A549 (cell line): Measurements from ENCODE around the gene NT5E. TPM values are rescaled to one million over a fixed set of nuclear protein-coding genes. Genes with fewer than 3 reads are reported as not detected.

Experiments used
- ATAC-seq, 2 experiments: fragments of 200-7000 bp in 1 of 2; fragments of >200 bp in 1 of 2; cut with Nextera tagmentation in 1 of 2; cut with Tn5 transposase in 1 of 2; 3 replicates each; pipeline versions ENCODE4 v1.8.0 to v1.9.1; 2018 to 2020; ENCODE audit warnings: mild to moderate bottlenecking in 1 of 2, moderate library complexity in 1 of 2
- CTCF ChIA-PET: fragments of 300-600 bp; sonication (Branson Sonifier 250); formaldehyde crosslinking; extraction: SDS; loops from one replicate; lab custom pipeline; 2021; ENCODE audit warnings: antibody characterized with exemption, inconsistent platforms; lab: Yijun Ruan, JAX
- POLR2A ChIA-PET: fragments of 350-600 bp; formaldehyde crosslinking; extraction: SDS; loops from one replicate; lab custom pipeline; 2021; ENCODE audit warnings: antibody characterized with exemption, inconsistent platforms; lab: Yijun Ruan, JAX
- DNase-seq, 2 experiments: peaks; one replicate each; pipeline versions ENCODE4 v3.0.0 to v3.0.0-alpha.2; 2011 to 2016; ENCODE audit warnings: low read depth in 1 of 2, low spot score in 1 of 2
- FAIRE-seq: peaks from 2 replicates; lab custom pipeline; 2011; peaks lifted over from hg19 to GRCh38; lab: Jason Lieb, UNC
- H3K27ac ChIP-seq, 2 experiments: fragments of >200 bp; sonication (Bioruptor Twin); formaldehyde crosslinking; 3 replicates each; pipeline ENCODE4 v1.5.1; 2016 to 2017
- H3K4me1 ChIP-seq: fragments of >200 bp; sonication (Bioruptor Twin); formaldehyde crosslinking; 3 replicates; pipeline ENCODE4 v1.6.1; 2016
- H3K4me2 ChIP-seq: fragments of >200 bp; sonication (Bioruptor Twin); formaldehyde crosslinking; 3 replicates; pipeline ENCODE4 v1.6.1; 2016
- H3K4me3 ChIP-seq: fragments of >200 bp; sonication (Bioruptor Twin); formaldehyde crosslinking; 3 replicates; pipeline ENCODE4 v1.5.1; 2016
- H3K9me3 ChIP-seq: fragments of >200 bp; sonication (Bioruptor Twin); formaldehyde crosslinking; 3 replicates; pipeline ENCODE4 v1.6.1; 2016
- BHLHE40 ChIP-seq: IDR thresholded peaks from 2 replicates; pipeline ENCODE4 v1.6.1; 2012; ENCODE audit warnings: low read depth, low read length, inconsistent platforms
- CBX8 ChIP-seq: fragments of 200-600 bp; sonication (generic); IDR thresholded peaks from 2 replicates; pipeline ENCODE4 v1.6.1; 2016
- EHMT2 ChIP-seq: fragments of 200-600 bp; sonication (generic); IDR thresholded peaks from 2 replicates; pipeline ENCODE4 v1.6.1; 2016; ENCODE audit warnings: antibody characterized with exemption, low read depth, mild to moderate bottlenecking, moderate library complexity
- ESRRA ChIP-seq: fragments of 150-350 bp; IDR thresholded peaks from 2 replicates; pipeline ENCODE4 v1.6.1; 2014; ENCODE audit warnings: mild to moderate bottlenecking, low read length, borderline replicate concordance
- FOSB ChIP-seq: fragments of 250-450 bp; sonication (Bioruptor Pico); IDR thresholded peaks from 2 replicates; pipeline ENCODE4 v1.5.0; 2020; ENCODE audit warnings: mild to moderate bottlenecking, moderate library complexity
- FOSL2 ChIP-seq, 2 experiments: fragments of 450-650 bp in 1 of 2; fragments of >200 bp in 1 of 2; sonication (Bioruptor Twin) in 1 of 2; formaldehyde crosslinking; IDR thresholded peaks; 2 replicates each; pipeline versions ENCODE4 v1.5.0 to v1.6.1; 2016 to 2020; ENCODE audit warnings: mild to moderate bottlenecking in 1 of 2, moderate library complexity in 1 of 2
- HDAC2 ChIP-seq: fragments of 200-600 bp; sonication (generic); IDR thresholded peaks from 2 replicates; pipeline ENCODE4 v1.6.1; 2016
- HES2 ChIP-seq: fragments of >200 bp; sonication (Bioruptor Twin); formaldehyde crosslinking; IDR thresholded peaks from 2 replicates; pipeline ENCODE4 v1.6.1; 2016
- HOXA7 ChIP-seq: fragments of 250-450 bp; sonication (Bioruptor Pico); IDR thresholded peaks from 2 replicates; pipeline ENCODE4 v1.5.0; 2020; ENCODE audit warnings: mild to moderate bottlenecking, moderate library complexity
- HOXB5 ChIP-seq: fragments of 250-450 bp; sonication (Bioruptor Pico); IDR thresholded peaks from 2 replicates; pipeline ENCODE4 v1.5.0; 2020; ENCODE audit warnings: mild to moderate bottlenecking, moderate library complexity
- KDM1A ChIP-seq: fragments of 200-600 bp; sonication (generic); IDR thresholded peaks from 2 replicates; pipeline ENCODE4 v1.6.1; 2016; ENCODE audit warnings: low read depth, mild to moderate bottlenecking
- KDM5A ChIP-seq: fragments of 200-600 bp; sonication (generic); IDR thresholded peaks from 2 replicates; pipeline ENCODE4 v1.6.1; 2016; ENCODE audit warnings: antibody characterized with exemption, mild to moderate bottlenecking
- MAFK ChIP-seq: fragments of 450-650 bp; IDR thresholded peaks from 2 replicates; pipeline ENCODE4 v1.6.1; 2014; ENCODE audit not compliant: partially characterized antibody
- NFE2L2 ChIP-seq: fragments of 150-350 bp; conservative IDR thresholded peaks from 2 replicates; pipeline ENCODE4 v1.6.1; 2014; ENCODE audit warnings: low read length
- POLR2AphosphoS2 ChIP-seq: conservative IDR thresholded peaks from 2 replicates; pipeline ENCODE4 v1.6.1; 2012; ENCODE audit warnings: low read length, improper control_type of control experiment, inconsistent platforms
- RARB ChIP-seq: fragments of 250-450 bp; sonication (Bioruptor Pico); IDR thresholded peaks from 2 replicates; pipeline ENCODE4 v1.8.0; 2021; ENCODE audit warnings: mild to moderate bottlenecking, moderate library complexity
- RNF2 ChIP-seq: fragments of 200-600 bp; sonication (generic); IDR thresholded peaks from 2 replicates; pipeline ENCODE4 v1.6.1; 2016; ENCODE audit warnings: low read depth, mild to moderate bottlenecking, antibody characterized with exemption, moderate library complexity, borderline replicate concordance
- SMC3 ChIP-seq: fragments of >200 bp; sonication (Bioruptor Twin); formaldehyde crosslinking; IDR thresholded peaks from 3 replicates; pipeline ENCODE4 v1.6.1; 2018; ENCODE audit warnings: inconsistent platforms
- SREBF2 ChIP-seq: fragments of 450-650 bp; IDR thresholded peaks from 2 replicates; pipeline ENCODE4 v1.6.1; 2014; ENCODE audit warnings: mild to moderate bottlenecking, moderate library complexity
- TP53 ChIP-seq: fragments of 250-450 bp; sonication (Bioruptor Pico); IDR thresholded peaks from 2 replicates; pipeline ENCODE4 v1.5.0; 2021; ENCODE audit warnings: mild to moderate bottlenecking, moderate library complexity
- USF2 ChIP-seq: fragments of 450-650 bp; IDR thresholded peaks from 2 replicates; pipeline ENCODE4 v1.6.1; 2014; ENCODE audit warnings: antibody characterized with exemption
- ZC3H11A ChIP-seq: fragments of 450-650 bp; IDR thresholded peaks from 2 replicates; pipeline ENCODE4 v1.6.1; 2014; ENCODE audit warnings: antibody characterized with exemption, mild to moderate bottlenecking
- WGBS: methylation state at CpG from one replicate; pipeline ENCODE4 v1.1.6; 2017; ENCODE audit errors: missing lambda C conversion rate; 5-methylcytosine and 5-hydroxymethylcytosine counted together
- polyA plus RNA-seq, 4 experiments: library from polyadenylated mRNA; depleted of rRNA in 3 of 4; stranded (reverse); fragments of >200 nt; fragmentation: RNase III in 1 of 4; extraction: RNeasy Plus Mini Kit Qiagen cat#74134 plus additional on column Dnase treatment in 1 of 4; gene quantifications; 2 replicates in 3 of 4; 3 replicates in 1 of 4; pipeline ENCODE4 v1.2.3, GENCODE V29; 2011 to 2017
- TF ChIP-seq, protein P1 (sequence below): fragments of 250-450 bp; sonication (Bioruptor Pico); IDR thresholded peaks from 2 replicates; pipeline ENCODE4 v1.5.0; 2021; ENCODE audit warnings: mild to moderate bottlenecking, moderate library complexity, borderline replicate concordance
- TF ChIP-seq, protein P2 (sequence below): fragments of 150-350 bp; IDR thresholded peaks from 2 replicates; pipeline ENCODE4 v1.6.1; 2014; ENCODE audit warnings: low read depth, mild to moderate bottlenecking, low read length
- TF ChIP-seq, protein P3 (sequence below): fragments of >200 bp; sonication (Bioruptor Twin); formaldehyde crosslinking; IDR thresholded peaks from 3 replicates; pipeline ENCODE4 v1.6.1; 2016

The NT5E gene
- polyA plus RNA-seq, 2 of the 4 experiments (the other 2 are of a cell fraction): 18.9 to 54.8 TPM

- TF ChIP-seq NFE2L2: no peak
- no peak for TF ChIP-seq ZC3H11A
- no peak for TF ChIP-seq MAFK
- TF ChIP-seq SREBF2: no peak
- TF ChIP-seq HES2: no peak
- TF ChIP-seq FOSB: no peak
- no peak for TF ChIP-seq KDM5A
- TF ChIP-seq BHLHE40: no peak
- no peak for TF ChIP-seq ESRRA
Observed at GRCh38 chr6:85451565-85452306, 1.9 kb downstream of the NT5E start (continued).

DNA sequence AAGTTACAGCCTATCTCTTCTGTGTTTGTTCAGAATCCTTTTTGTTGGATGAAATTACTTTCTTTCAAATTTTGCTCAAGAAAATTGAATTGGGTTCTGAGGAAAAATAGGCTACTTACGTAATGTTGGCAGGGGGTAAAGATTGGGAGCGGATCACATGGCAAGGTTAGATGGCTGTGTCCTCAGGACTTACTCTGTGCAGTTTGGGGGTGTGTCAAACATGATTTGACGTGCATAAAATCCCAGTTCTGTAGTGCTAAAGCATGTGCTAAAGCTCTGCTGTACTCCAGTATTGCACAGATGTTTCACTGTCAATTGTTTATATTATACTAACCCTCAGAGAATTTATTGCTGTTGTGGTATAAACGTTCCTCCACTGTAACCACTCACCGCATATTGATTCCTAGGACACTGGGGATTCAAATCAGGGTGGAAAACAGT, 2.6 kb downstream of the NT5E start:
- Histone ChIP-seq H3K4me2 (peak overlapping the region; percentile 89), H3K4me1 (peaks cover 37% of the 10 kb centered on the region), H3K9me3 (no peaks in the 10 kb centered on the region), H3K4me3 (0 out of 3 replicates have a peak overlapping the region, but pooled peaks have one; percentile 84), H3K27ac (peak overlapping the region in 1 of 2 experiments; percentile 58; a peak in 3 of 6 replicates)
- ATAC-seq (no peak), DNase-seq (peak in 1 of 2 experiments; percentile 28), FAIRE-seq (no peak)
- 36% methylated on average over 5 of the region's 5 CpGs for WGBS
- CTCF ChIA-PET: interaction anchor here (1.0 to 6.9 kb wide), 4 partner anchors 23 to 100 kb away, joined by 3 to 36 read pairs (median 7); no protein-coding TSS in a partner anchor
- TF ChIP-seq HOXB5 (no peak), EHMT2 (no peak), SMC3 (no peak), CBX8 (no peak), HOXA7 (no peak), POLR2AphosphoS2 (no peak)
- POLR2A ChIA-PET: interaction anchor here (1.1 to 1.4 kb wide), 2 partner anchors 191 to 226 kb away, joined by 3 to 4 read pairs; no protein-coding TSS in a partner anchor

GRCh38 chr6:85453052-85453451, 3.2 kb downstream of the NT5E start:
- peak overlapping the region; percentile 89 for H3K4me2 ChIP-seq
- no peak overlapping the region for H3K4me3 ChIP-seq
- peak overlapping the region in 1 of 2 experiments; percentile 58; a peak in 3 of 6 replicates for H3K27ac ChIP-seq
- CTCF ChIA-PET: interaction anchor here (2.1 to 6.9 kb wide), 2 partner anchors 30 to 98 kb away, joined by 11 to 36 read pairs; no protein-coding TSS in a partner anchor
- peaks cover 40% of the 10 kb centered on the region for H3K4me1 ChIP-seq
- FAIRE-seq (no peak), ATAC-seq (no peak), DNase-seq (no peak)
- POLR2A ChIA-PET: no interaction called here
- no peaks in the 10 kb centered on the region for H3K9me3 ChIP-seq
- TF ChIP-seq FOSL2 (IDR thresholded peaks at IDR 0.05) (no peak), FOSL2 (CRISPR knock-in tag; IDR thresholded peaks at IDR 0.05) (no peak)
- WGBS: 94% methylated on average over 2 of the region's 2 CpGs

DNA sequence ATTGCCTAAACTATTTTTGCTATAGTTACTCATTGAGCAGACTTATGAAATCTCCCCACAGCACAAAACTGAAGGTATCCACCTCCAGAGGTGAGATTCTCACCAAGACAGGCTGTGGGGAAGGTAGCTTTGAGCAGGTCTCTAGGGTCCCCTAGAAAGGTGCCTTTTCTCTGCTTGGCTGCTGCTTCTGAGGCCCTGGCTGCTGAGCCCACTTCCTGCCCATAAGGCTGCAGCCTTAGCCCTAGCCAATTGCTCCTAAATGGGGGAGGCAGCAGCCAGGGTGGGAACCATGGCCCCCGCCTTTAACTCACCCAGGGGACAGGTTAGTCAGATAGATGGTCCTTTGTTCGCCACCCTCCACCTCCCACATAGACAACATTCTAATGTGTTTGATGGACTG, 3.6 kb downstream of the NT5E start:
- H3K9me3 ChIP-seq: no peaks in the 10 kb centered on the region
- WGBS: 100% methylated on average over 2 of the region's 2 CpGs
- ChIA-PET POLR2A (no interaction called here), CTCF (interaction anchor here (6.9 kb wide), 1 partner anchor 30 kb away, joined by 36 read pairs; no protein-coding TSS in a partner anchor)
- peak overlapping the region in 1 of 2 experiments; percentile 58; a peak in 3 of 6 replicates for H3K27ac ChIP-seq
- H3K4me2 ChIP-seq: peak overlapping the region; percentile 89
- H3K4me3 ChIP-seq: no peak overlapping the region
- DNase-seq: no peak
- peaks cover 40% of the 10 kb centered on the region for H3K4me1 ChIP-seq
- no peak for ATAC-seq
- FAIRE-seq: no peak
- TF ChIP-seq ESRRA: no peak
- TF ChIP-seq, protein P1, sequence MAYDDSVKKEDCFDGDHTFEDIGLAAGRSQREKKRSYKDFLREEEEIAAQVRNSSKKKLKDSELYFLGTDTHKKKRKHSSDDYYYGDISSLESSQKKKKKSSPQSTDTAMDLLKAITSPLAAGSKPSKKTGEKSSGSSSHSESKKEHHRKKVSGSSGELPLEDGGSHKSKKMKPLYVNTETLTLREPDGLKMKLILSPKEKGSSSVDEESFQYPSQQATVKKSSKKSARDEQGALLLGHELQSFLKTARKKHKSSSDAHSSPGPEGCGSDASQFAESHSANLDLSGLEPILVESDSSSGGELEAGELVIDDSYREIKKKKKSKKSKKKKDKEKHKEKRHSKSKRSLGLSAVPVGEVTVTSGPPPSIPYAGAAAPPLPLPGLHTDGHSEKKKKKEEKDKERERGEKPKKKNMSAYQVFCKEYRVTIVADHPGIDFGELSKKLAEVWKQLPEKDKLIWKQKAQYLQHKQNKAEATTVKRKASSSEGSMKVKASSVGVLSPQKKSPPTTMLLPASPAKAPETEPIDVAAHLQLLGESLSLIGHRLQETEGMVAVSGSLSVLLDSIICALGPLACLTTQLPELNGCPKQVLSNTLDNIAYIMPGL (CRISPR knock-in tag): no peak
- no peak for TF ChIP-seq HDAC2
- TF ChIP-seq ZC3H11A: no peak
- TF ChIP-seq, protein P2, sequence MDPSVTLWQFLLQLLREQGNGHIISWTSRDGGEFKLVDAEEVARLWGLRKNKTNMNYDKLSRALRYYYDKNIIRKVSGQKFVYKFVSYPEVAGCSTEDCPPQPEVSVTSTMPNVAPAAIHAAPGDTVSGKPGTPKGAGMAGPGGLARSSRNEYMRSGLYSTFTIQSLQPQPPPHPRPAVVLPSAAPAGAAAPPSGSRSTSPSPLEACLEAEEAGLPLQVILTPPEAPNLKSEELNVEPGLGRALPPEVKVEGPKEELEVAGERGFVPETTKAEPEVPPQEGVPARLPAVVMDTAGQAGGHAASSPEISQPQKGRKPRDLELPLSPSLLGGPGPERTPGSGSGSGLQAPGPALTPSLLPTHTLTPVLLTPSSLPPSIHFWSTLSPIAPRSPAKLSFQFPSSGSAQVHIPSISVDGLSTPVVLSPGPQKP: no peak
- TF ChIP-seq RARB: no peak
- no peak for TF ChIP-seq RNF2
- no peak for TF ChIP-seq HES2
- no peak for TF ChIP-seq KDM1A
- no peak for TF ChIP-seq FOSL2 (IDR thresholded peaks at IDR 0.05)
- TF ChIP-seq FOSL2 (CRISPR knock-in tag; IDR thresholded peaks at IDR 0.05): no peak
- TF ChIP-seq NFE2L2: no peak
- no peak for TF ChIP-seq CBX8
- no peak for TF ChIP-seq USF2
- no peak for TF ChIP-seq TP53 (CRISPR knock-in tag)
- TF ChIP-seq HOXA7: no peak
- TF ChIP-seq, protein P3, sequence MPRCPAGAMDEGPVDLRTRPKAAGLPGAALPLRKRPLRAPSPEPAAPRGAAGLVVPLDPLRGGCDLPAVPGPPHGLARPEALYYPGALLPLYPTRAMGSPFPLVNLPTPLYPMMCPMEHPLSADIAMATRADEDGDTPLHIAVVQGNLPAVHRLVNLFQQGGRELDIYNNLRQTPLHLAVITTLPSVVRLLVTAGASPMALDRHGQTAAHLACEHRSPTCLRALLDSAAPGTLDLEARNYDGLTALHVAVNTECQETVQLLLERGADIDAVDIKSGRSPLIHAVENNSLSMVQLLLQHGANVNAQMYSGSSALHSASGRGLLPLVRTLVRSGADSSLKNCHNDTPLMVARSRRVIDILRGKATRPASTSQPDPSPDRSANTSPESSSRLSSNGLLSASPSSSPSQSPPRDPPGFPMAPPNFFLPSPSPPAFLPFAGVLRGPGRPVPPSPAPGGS: no peak
